Stimulated activated naive CD8-positive, alpha-beta T cell treated with anti-CD3 and anti-CD28 coated beads, Interleukin-15, Interleukin-2, amounts not matched to agents 100 ng/mL and 50 ng/mL, for 24 hours (primary cell): Measurements from ENCODE around the gene KLF16.

Experiments
- H3K27ac Mint-ChIP-seq: one replicate; pipeline ENCODE4 v1.8.0; 2021; ENCODE audit warnings: mild to moderate bottlenecking, mixed read lengths
- H3K27me3 Mint-ChIP-seq: one replicate; pipeline ENCODE4 v1.8.0; 2021; ENCODE audit warnings: mixed read lengths
- H3K36me3 Mint-ChIP-seq: one replicate; pipeline ENCODE4 v1.8.0; 2021; ENCODE audit warnings: low read depth, mixed read lengths
- H3K4me1 Mint-ChIP-seq: one replicate; pipeline ENCODE4 v1.8.0; 2021; ENCODE audit warnings: low read depth, mixed read lengths
- H3K4me3 Mint-ChIP-seq: one replicate; pipeline ENCODE4 v1.8.0; 2021; ENCODE audit warnings: mild to moderate bottlenecking, mixed read lengths
- H3K9me3 Mint-ChIP-seq: one replicate; pipeline ENCODE4 v1.8.0; 2021; ENCODE audit warnings: mixed read lengths

Gene KLF16

GRCh38 chr19:1863328-1863637 is at the start of gene KLF16:
Gene KLF16 (minus strand): TSS chr19:1863579. CDS start chr19:1863497, 82 bp downstream.
- Mint-ChIP-seq H3K36me3 (peaks cover 3% of the 10 kb centered on the region), H3K27ac (peak within 1 kb of the TSS; percentile 91), H3K4me1 (peaks cover 40% of the 10 kb centered on the region), H3K27me3 (no peaks in the 10 kb centered on the region), H3K4me3 (peak within 1 kb of the TSS; percentile 93), H3K9me3 (no peaks in the 10 kb centered on the region)

GRCh38 chr19:1912760-1913505 is 49.6 kb upstream of the KLF16 start:
- H3K4me3 Mint-ChIP-seq, result no peak overlapping the region
- no peaks in the 10 kb centered on the region for H3K27me3 Mint-ChIP-seq
- no peaks in the 10 kb centered on the region for H3K9me3 Mint-ChIP-seq
- no peaks in the 10 kb centered on the region for H3K36me3 Mint-ChIP-seq
- H3K4me1 Mint-ChIP-seq, result peaks cover 20% of the 10 kb centered on the region
- no peak overlapping the region for H3K27ac Mint-ChIP-seq

- H3K27ac Mint-ChIP-seq, result no peak overlapping the region
- H3K9me3 Mint-ChIP-seq, result no peaks in the 10 kb centered on the region
- H3K4me3 Mint-ChIP-seq, result no peak overlapping the region
- no peaks in the 10 kb centered on the region for H3K27me3 Mint-ChIP-seq
- no peaks in the 10 kb centered on the region for H3K36me3 Mint-ChIP-seq
- peaks cover 24% of the 10 kb centered on the region for H3K4me1 Mint-ChIP-seq
Measured at GRCh38 chr19:1911995-1912394, 48.6 kb upstream of the KLF16 start.

- no peaks in the 10 kb centered on the region for H3K27me3 Mint-ChIP-seq
- no peak overlapping the region for H3K27ac Mint-ChIP-seq
- H3K9me3 Mint-ChIP-seq, result no peaks in the 10 kb centered on the region
- no peaks in the 10 kb centered on the region for H3K36me3 Mint-ChIP-seq
- H3K4me1 Mint-ChIP-seq, result peaks cover 24% of the 10 kb centered on the region
- H3K4me3 Mint-ChIP-seq, result no peak overlapping the region
Measured at GRCh38 chr19:1911098-1911497, 47.7 kb upstream of the KLF16 start.

GRCh38 chr19:1910177-1910576 is 46.8 kb upstream of the KLF16 start:
- H3K27ac Mint-ChIP-seq, result no peak overlapping the region
- no peaks in the 10 kb centered on the region for H3K36me3 Mint-ChIP-seq
- H3K4me1 Mint-ChIP-seq, result peaks cover 30% of the 10 kb centered on the region
- H3K27me3 Mint-ChIP-seq, result no peaks in the 10 kb centered on the region
- no peaks in the 10 kb centered on the region for H3K9me3 Mint-ChIP-seq
- no peak overlapping the region for H3K4me3 Mint-ChIP-seq

GRCh38 chr19:1909761-1910080 is 46.3 kb upstream of the KLF16 start:
- H3K9me3 Mint-ChIP-seq, result no peaks in the 10 kb centered on the region
- H3K4me1 Mint-ChIP-seq, result peaks cover 34% of the 10 kb centered on the region
- no peak overlapping the region for H3K4me3 Mint-ChIP-seq
- no peaks in the 10 kb centered on the region for H3K36me3 Mint-ChIP-seq
- H3K27ac Mint-ChIP-seq, result no peak overlapping the region
- no peaks in the 10 kb centered on the region for H3K27me3 Mint-ChIP-seq

- H3K36me3 Mint-ChIP-seq, result no peaks in the 10 kb centered on the region
- H3K27ac Mint-ChIP-seq, result no peak overlapping the region
- no peaks in the 10 kb centered on the region for H3K27me3 Mint-ChIP-seq
- peak overlapping the region; percentile 39 for H3K4me3 Mint-ChIP-seq
- peaks cover 46% of the 10 kb centered on the region for H3K4me1 Mint-ChIP-seq
- no peaks in the 10 kb centered on the region for H3K9me3 Mint-ChIP-seq
Measured at GRCh38 chr19:1908364-1908678, 44.9 kb upstream of the KLF16 start.

- no peaks in the 10 kb centered on the region for H3K27me3 Mint-ChIP-seq
- H3K4me3 Mint-ChIP-seq, result no peak overlapping the region
- H3K36me3 Mint-ChIP-seq, result no peaks in the 10 kb centered on the region
- peaks cover 52% of the 10 kb centered on the region for H3K4me1 Mint-ChIP-seq
- H3K9me3 Mint-ChIP-seq, result no peaks in the 10 kb centered on the region
- no peak overlapping the region for H3K27ac Mint-ChIP-seq
Measured at GRCh38 chr19:1907563-1908363, 44.4 kb upstream of the KLF16 start.

GRCh38 chr19:1906985-1907562 is 43.7 kb upstream of the KLF16 start:
- Mint-ChIP-seq H3K27ac (no peak overlapping the region), H3K4me1 (peaks cover 52% of the 10 kb centered on the region), H3K9me3 (no peaks in the 10 kb centered on the region), H3K36me3 (no peaks in the 10 kb centered on the region), H3K4me3 (peak overlapping the region; percentile 10), H3K27me3 (no peaks in the 10 kb centered on the region)

- Mint-ChIP-seq H3K36me3 (no peaks in the 10 kb centered on the region), H3K27me3 (no peaks in the 10 kb centered on the region), H3K4me3 (peak overlapping the region; percentile 91), H3K4me1 (peaks cover 52% of the 10 kb centered on the region), H3K9me3 (no peaks in the 10 kb centered on the region), H3K27ac (peak overlapping the region; percentile 90)
Measured at GRCh38 chr19:1905863-1906375, 42.5 kb upstream of the KLF16 start.

GRCh38 chr19:1905110-1905862 is 41.9 kb upstream of the KLF16 start, which contains the start of the genes ADAT3 and SCAMP4:
Gene ADAT3 (plus strand): TSS chr19:1905399. CDS start chr19:1912048, 6,649 bp downstream.
Gene SCAMP4 (plus strand): TSS chr19:1905399. CDS start chr19:1915020, 9,621 bp downstream.
- Mint-ChIP-seq H3K9me3 (no peaks in the 10 kb centered on the region), H3K4me1 (peaks cover 51% of the 10 kb centered on the region), H3K27ac (peak within 1 kb of the TSS; percentile 90), H3K4me3 (peak within 1 kb of the TSS; percentile 91), H3K27me3 (no peaks in the 10 kb centered on the region), H3K36me3 (no peaks in the 10 kb centered on the region)

- Mint-ChIP-seq H3K36me3 (no peaks in the 10 kb centered on the region), H3K27me3 (no peaks in the 10 kb centered on the region), H3K4me1 (peaks cover 46% of the 10 kb centered on the region), H3K4me3 (peak overlapping the region; percentile 91), H3K27ac (peak overlapping the region; percentile 80), H3K9me3 (no peaks in the 10 kb centered on the region)
Measured at GRCh38 chr19:1904860-1905109, 41.4 kb upstream of the KLF16 start.

- H3K27me3 Mint-ChIP-seq, result no peaks in the 10 kb centered on the region
- no peaks in the 10 kb centered on the region for H3K36me3 Mint-ChIP-seq
- no peak overlapping the region for H3K27ac Mint-ChIP-seq
- peaks cover 37% of the 10 kb centered on the region for H3K4me1 Mint-ChIP-seq
- no peak overlapping the region for H3K4me3 Mint-ChIP-seq
- no peaks in the 10 kb centered on the region for H3K9me3 Mint-ChIP-seq
Measured at GRCh38 chr19:1902923-1903322, 39.5 kb upstream of the KLF16 start.

GRCh38 chr19:1901940-1902404 is 38.6 kb upstream of the KLF16 start:
- H3K9me3 Mint-ChIP-seq, result no peaks in the 10 kb centered on the region
- H3K4me3 Mint-ChIP-seq, result no peak overlapping the region

GRCh38 chr19:1896508-1896907 is 33.1 kb upstream of the KLF16 start:
- H3K27me3 Mint-ChIP-seq, result no peaks in the 10 kb centered on the region
- H3K36me3 Mint-ChIP-seq, result no peaks in the 10 kb centered on the region
- H3K9me3 Mint-ChIP-seq, result no peaks in the 10 kb centered on the region
- H3K27ac Mint-ChIP-seq, result peak overlapping the region; percentile 88
- peaks cover 43% of the 10 kb centered on the region for H3K4me1 Mint-ChIP-seq
- H3K4me3 Mint-ChIP-seq, result peak overlapping the region; percentile 82

More at GRCh38 chr19:1901940-1902404, 38.6 kb upstream of the KLF16 start:
- H3K36me3 Mint-ChIP-seq, result no peaks in the 10 kb centered on the region
- peaks cover 42% of the 10 kb centered on the region for H3K4me1 Mint-ChIP-seq
- H3K27me3 Mint-ChIP-seq, result no peaks in the 10 kb centered on the region
- H3K27ac Mint-ChIP-seq, result no peak overlapping the region
